ENCODE measurements around the gene USP38.

DNA sequence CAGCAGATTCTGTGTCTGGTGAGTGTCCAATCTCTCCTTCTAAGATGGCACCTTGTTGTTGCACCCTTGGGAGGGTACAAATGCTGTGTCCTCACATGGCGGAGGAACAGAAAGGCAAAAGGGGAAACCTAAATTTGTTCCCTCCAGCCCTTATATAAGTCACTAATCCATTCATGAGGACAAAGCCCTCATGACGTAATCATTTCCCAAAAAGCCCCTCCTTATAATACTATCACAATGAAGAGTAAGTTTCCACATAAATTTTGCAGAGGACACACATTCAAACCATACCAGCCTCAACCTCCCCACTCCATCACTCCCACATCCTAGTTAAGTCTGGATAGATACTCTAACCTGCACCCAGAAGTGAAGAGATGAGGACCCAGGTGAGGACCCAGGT lies 63.1 kb downstream of the USP38 start:
- no peak for TF ChIP-seq POLR2A (IDR thresholded peaks at IDR 0.05)
- TF ChIP-seq, protein P1, sequence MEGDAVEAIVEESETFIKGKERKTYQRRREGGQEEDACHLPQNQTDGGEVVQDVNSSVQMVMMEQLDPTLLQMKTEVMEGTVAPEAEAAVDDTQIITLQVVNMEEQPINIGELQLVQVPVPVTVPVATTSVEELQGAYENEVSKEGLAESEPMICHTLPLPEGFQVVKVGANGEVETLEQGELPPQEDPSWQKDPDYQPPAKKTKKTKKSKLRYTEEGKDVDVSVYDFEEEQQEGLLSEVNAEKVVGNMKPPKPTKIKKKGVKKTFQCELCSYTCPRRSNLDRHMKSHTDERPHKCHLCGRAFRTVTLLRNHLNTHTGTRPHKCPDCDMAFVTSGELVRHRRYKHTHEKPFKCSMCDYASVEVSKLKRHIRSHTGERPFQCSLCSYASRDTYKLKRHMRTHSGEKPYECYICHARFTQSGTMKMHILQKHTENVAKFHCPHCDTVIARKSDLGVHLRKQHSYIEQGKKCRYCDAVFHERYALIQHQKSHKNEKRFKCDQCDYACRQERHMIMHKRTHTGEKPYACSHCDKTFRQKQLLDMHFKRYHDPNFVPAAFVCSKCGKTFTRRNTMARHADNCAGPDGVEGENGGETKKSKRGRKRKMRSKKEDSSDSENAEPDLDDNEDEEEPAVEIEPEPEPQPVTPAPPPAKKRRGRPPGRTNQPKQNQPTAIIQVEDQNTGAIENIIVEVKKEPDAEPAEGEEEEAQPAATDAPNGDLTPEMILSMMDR (IDR thresholded peaks at IDR 0.05): no peak
- no peak for TF ChIP-seq EP300 (IDR thresholded peaks at IDR 0.05)
